Measurements from ENCODE around the gene EHMT1.
"Not testable (repeated sequence)": the region's sequence is repeated elsewhere in the genome, so short reads cannot be mapped to it uniquely, and the experiment has no call there.

EHMT1 gene

DNA sequence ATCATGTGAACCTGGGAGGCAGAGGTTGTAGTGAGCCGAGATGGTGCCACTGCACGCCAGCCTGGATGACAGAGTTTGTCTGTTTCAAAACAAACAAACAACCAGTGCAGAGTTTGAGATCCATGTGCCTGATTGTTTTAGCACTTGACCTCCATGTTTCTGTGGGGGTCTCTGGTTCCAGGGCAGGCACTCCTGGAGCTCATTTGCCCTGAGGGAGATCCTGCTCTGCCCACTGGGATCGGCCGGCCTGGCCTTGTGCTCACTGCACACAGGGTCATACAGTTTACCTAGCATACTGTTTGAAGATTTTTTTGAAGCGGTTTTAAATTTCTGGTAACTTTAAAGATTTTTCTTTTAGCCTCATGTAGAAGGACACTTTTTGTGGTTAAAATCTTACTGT lies 78.4 kb downstream of the EHMT1 start:
- DNase-seq, result no peak

DNA sequence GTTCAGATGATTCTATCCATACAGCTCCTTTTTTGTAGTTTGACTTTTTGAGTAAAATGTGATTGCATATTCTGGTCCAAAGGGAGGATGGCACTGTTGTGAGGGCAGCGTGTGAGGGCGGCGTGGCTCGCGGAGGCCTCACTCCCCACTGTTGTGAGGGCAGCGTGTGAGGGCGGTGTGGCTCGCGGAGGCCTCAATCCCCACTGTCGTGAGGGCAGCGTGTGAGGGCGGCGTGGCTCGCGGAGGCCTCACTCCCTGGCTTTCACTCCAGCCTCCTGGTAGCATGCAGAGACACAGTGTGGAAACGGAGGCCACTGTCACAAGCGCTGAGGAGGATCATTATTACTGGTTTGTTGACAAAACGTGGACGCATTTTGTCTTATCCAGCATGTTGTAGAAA lies 79.0 kb downstream of the EHMT1 start:
- no peak for DNase-seq

DNA sequence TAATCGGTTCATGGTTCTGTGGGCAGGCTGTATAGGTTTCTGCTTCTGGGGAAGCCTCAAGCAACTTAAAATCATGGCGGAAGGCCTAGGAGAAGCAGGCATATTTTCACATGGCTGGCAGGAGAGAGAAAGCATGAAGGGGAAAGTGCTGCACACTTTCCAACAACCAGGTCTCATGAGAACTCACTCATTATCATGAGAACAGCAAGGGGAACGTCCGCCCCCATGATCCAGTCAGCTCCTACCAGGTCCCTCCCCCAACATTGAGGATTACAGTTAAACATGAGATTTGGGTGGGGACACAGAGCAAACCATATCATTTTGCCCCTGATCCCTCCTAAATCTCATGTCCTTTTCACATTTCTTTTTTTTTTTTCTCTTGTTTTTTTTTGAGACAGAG lies 82.1 kb downstream of the EHMT1 start:
- DNase-seq, result no peak

DNA sequence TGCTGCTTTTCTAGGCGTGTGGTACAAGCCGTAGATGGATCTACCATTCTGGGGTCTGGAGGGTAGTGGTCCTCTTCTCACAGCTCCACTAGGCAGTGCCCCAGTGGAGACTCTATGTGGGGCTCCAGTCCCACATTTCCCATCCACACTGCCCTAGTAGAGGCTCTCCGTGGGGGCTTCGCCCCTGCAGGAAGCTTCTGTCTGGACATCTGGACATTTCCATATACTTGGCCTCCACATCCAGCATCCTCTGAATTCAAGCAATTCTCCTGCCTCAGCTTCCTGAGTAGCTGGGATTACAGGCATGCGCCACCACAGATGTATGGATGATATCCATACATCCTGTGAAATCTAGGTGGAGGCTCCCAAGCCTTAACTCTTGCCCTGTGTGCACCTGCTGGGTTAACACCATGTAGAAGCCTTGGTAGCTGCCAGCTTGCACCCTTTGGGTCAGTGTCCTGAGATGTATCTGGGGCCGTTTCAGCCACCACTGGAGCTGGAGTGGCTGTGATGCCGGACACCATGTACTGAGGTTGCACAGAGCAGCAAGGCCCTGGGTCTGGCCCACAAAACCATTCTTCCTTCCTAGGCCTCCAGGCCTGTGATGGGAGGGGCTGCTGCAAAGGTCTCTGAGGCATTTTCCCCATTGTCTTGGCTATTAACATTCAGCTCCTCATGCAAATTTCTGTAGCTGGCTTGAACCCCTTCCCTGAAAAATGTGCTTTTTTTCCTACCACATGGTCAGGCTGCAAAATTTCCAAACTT lies 84.0 kb downstream of the EHMT1 start:
- no peak for DNase-seq

DNA sequence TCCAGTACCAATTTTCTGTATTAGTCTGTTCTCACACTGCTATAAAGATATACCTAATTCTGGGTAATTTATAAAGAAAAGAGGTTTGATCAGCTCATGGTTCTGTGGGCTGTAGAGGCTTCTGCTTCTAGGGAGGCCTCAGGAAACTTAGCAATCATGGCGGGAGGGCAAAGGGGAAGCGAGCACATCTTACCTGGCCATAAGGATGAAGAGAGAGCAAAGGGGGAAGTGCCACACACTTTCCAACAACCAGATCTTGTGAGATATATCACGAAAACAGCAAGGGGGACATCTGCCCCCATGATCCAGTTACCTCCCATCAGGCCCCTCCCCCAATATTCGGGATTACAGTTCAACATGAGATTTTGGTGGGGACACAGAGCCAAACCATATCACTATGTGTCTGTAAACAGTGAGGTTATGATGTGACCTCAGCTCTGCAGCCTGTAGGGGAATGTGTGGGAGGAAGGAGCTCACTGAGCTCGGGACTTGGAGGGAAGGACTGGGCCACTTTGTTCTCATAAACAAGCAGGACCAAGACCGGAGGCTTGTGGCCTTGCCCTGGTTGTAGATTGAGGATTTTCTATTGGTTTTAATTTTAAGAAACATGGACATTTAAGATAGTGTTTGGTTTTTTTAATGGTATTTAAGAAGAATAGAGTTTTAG lies 85.2 kb downstream of the EHMT1 start:
- DNase-seq, result no peak

DNA sequence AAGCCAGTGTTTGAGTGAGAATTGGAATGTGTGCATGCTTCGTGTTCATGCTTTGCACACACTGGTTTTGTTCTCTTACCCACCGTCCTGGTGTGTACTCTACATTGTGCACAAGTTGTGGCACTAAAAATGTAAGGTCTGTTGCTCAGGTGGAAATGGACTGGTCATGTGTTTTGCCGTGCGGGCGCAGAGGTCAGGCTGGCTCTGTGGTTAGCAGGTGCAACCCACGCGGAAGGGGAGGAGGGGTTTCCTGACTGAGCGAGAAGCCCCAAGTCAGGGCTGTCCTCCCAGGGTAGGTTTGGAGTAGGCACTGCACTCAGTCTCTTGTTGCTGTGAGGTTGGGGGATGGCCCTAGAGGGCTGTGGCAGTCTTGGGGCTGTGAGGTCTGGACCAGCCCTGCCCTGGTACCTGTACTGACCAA lies 86.6 kb downstream of the EHMT1 start:
- peak; percentile 33 for DNase-seq

DNA sequence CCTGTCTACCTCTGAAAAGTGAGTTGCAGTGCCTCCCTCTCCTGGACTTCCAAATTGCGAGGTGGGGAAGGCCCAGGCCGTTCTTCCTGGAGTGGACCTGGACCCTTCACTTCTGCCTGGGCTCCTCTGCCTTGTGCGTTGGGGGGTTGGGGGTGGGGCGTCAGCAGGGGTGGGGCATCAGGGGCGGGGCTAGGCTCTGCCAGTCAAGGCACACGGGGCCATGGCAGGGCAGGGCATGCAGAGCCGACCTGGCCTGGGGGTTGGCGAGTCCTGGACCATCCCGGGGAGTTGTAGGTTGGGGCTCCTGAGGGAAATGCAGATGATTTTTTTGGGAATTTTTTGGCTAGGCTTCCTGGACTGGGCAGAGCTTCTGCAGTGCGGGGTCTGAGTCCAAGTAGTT lies 87.1 kb downstream of the EHMT1 start:
- DNase-seq, result no peak

DNA sequence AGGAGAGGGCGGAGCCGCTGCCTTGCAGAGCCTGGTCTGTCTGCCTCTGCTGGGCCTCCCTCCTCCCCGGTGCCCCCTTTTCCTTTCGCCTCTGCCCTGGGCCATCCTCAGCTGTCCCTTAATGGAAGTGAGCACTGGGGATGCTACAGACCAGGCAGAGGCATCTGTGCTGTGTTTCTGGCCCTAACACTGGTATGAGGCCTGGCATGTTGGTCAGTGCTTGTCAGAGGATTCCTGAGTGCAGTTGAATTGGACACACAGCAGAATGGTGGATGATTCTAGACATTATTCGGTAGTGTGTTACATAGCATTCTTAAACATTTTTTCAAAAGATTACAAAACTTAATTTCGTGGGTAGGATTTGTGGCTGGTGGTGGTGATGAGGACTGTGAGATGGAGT lies 88.6 kb downstream of the EHMT1 start:
- no peak for DNase-seq

DNA sequence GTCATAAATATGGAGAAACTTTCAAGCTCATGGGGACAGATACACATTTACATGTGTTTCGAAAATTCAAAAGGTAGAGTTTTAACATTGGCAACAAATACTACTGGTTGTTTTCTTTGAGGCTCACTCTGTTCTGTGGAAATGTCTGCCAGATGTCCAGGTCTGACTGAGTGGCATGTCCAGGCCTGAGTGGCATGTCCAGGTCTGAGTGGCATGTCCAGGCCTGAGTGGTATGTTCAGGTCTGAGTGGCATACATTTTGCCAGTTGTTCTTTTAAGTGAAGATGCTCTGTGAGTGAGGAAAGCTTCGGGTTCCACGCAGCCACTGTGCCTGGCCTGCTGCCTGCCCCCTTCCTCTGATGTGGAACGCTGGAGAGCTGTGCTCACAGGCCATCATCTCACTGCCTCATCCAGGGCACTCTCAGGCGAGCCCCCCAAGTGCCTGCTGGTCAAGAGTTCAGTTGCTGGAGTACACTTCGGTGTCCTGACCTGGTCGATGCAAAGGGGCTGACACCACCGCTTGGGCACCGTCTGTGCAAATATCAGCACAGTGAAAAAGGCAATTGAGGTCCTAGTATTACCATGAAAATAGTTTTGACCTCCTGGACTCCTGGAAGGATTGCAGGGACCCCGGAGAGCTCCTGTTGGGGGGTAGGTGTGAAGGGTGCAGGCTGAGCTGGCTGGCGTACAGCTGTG lies 89.9 kb downstream of the EHMT1 start:
- no peak for DNase-seq

DNA sequence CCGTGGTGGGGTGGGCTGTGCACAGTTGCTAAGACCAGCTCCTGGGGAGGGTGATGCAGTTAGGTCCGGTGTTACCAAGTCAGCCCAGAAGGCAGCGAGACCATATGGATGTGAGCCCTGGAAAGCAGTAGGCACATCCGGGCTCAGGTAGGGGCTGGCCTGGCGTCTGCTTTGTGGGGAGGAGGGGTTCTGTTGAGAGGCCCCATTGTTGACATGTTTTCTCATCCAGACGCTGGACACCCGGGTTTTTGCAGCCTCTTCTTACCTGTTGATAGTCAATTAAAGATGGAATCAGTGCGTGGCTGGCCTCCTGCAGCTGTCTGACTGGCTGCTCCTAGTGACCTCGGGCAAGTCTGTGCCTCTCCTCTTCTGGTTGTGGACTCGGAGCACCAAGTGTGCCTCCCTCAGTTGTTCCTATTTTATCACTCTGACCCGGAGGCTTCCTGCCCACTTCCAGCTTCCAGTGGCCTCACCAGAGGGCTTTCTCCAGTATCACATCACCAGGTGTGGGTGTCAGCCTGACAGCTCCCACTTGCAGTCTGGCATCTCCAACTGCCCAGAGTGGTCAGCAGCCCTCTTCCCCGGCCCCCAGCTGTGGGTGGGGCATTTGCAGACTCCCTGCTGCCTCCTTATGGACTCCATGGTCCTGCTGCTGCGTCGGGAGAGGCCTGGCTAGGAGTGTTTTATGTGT lies 90.8 kb downstream of the EHMT1 start:
- DNase-seq, result no peak

DNA sequence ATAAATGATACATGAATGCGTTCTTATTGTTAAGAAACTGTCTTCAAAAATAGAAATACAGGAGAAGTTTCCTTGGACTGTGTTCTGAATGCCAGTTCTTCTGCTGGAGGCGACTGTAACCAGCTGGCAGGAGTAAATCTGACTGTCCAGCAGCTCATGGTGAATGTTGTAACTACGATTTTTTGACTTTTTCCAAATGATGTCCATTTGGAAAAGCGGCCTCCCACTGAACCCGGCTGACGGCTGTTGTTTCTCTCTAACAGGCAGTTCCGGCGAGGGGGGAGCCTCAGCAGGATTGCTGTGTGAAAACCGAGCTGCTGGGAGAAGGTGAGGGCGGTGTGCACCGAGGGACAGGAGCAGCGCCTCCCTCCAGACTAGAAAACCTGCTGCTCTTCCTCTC lies 91.9 kb downstream of the EHMT1 start:
- no peak for DNase-seq

DNA sequence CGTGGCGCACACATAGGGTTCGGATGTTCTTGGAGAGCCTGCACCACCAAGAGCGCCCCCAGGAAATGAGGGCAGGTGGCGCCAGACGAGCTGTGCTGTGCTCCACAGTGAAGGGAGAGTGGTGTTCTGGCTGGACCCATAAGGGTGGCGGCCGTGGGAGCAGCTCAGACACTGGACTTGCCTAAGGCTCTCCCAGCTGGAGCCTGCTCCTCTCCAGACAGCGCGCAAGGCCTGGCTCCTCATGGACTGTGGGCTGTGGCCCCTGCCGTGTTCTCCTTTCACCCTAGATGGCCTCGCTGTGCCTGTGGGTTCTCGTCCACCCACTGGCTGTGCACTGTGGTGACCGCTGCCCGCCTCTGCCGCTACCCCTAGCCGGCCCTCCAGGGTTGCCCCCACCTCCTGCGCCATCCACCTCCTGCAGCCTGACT lies 92.9 kb downstream of the EHMT1 start:
- DNase-seq, result no peak

DNA sequence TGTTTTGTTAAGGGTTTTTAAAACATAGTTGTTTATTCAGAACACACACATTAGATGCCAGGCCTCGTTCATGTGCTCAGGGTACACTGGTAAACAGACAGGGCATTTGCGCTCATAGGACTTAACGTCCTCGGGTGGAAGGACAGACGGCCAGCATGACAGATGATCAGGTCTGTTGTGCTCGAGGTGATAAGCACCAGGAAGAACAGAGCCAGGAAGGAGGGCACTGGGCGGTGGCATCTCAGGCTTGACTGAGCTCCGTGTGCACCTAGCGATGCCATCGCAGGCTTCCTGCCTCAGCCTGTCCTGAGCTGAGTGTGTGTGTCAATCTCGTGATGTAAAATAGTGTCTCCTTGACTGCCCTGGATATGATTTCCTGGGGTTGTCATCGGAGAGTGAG lies 96.5 kb downstream of the EHMT1 start:
- DNase-seq, result no peak

DNA sequence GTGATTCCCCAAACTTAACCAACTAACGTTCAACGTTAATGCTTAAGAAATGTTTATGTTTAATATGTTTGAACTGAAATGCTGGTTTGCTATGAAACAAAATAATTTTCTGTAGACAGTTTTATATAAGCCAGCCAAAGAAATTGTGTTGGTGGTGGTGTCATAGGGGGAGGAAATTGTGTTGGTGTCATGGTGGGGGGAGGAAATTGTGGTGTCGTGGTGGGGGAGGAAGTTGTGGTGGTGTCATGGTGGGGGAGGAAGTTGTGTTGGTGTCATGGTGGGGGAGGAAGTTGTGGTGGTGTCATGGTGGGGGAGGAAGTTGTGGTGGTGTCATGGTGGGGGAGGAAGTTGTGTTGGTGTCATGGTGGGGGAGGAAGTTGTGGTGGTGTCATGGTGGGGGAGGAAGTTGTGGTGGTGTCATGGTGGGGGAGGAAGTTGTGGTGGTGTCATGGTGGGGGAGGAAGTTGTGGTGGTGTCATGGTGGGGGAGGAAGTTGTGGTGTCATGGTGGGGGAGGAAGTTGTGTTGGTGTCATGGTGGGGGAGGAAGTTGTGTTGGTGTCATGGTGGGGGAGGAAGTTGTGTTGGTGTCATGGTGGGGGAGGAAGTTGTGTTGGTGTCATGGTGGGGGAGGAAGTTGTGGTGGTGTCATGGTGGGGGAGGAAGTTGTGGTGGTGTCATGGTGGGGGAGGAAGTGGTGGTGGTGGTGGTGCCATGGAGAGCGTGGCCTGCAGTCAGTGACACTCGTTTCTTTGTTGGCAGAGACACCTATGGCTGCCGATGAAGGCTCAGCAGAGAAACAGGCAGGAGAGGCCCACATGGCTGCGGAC lies 97.3 kb downstream of the EHMT1 start:
- DNase-seq, result not testable (repeated sequence)

DNA sequence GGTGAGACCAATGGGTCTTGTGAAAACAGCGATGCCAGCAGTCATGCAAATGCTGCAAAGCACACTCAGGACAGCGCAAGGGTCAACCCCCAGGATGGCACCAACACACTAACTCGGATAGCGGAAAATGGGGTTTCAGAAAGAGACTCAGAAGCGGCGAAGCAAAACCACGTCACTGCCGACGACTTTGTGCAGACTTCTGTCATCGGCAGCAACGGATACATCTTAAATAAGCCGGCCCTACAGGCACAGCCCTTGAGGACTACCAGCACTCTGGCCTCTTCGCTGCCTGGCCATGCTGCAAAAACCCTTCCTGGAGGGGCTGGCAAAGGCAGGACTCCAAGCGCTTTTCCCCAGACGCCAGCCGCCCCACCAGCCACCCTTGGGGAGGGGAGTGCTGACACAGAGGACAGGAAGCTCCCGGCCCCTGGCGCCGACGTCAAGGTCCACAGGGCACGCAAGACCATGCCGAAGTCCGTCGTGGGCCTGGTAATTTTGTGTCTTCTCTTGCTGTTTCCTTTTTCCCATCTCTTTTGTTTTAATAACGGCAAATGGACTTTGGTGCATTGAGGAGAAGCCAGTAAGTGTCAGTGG lies 98.0 kb downstream of the EHMT1 start:
- no peak for DNase-seq

DNA sequence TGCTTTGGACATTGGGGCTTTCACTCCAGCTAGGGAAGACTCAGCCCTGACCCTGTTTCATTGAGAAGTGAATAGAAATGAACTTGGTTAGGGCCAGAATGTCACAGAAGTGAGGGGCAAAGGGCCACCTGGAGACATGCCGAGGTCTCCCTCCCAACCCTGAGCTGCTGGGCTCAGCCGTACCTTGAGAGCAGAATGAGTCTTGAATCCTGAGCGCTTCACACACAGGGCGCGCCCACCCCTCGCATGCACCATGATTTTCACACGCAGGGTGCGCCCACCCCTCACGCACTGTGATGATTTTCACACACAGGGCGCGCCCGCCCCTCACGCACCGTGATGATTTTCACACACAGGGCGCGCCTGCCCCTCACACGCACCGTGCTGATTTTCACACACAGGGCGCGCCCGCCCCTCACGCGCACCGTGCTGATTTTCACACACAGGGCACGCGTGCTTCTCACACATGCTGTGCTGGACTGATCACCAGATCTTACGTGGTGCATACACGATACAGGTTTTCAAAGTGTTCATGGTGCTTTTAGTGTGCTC lies 99.0 kb downstream of the EHMT1 start:
- no peak for DNase-seq

DNA sequence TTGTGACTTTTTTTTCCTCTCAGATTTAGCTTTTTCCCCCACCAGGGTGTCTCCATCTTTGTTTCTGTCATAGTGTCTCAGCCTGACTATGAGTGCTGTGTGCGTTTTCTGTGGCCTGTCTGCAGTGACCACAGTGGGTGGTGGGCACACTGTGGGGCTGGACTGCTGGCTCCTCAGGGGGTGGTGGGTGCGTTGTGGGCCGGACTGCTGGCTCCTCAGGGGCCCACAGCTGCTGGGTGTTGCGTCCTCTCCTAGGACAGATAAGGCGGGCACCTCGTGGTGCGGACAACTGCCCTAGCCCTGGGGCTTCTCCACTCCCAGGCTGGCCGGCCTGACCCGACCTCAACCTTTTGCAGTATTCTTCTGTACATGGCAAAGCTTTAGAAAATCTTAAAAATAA lies 100.4 kb downstream of the EHMT1 start:
- no peak for DNase-seq

DNA sequence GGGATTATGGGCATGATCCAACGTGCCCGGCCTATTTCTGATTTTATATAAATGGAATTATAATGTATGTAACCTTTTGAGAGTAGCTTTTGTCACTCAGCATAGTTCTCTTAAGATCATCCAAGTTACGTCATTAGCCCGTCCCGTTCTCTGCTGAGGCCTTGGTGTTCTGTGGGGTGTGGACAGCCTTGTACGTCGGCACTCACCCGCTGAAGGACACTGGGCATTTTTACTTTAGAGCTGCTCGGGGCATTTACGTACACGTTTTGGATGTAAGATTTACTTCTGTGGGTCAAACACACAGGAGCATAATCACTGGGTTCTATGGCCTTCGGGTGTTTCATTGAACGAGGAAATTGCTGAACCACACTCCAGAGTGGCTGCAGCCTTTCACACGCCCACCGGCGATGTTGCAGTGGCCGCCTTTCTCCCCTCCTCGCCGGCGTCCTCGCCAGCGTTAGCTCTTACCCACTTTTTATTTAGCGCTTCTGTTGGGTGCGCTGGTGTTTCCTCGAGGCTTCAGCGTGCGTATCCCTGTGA lies 101.8 kb downstream of the EHMT1 start:
- no peak for DNase-seq

DNA sequence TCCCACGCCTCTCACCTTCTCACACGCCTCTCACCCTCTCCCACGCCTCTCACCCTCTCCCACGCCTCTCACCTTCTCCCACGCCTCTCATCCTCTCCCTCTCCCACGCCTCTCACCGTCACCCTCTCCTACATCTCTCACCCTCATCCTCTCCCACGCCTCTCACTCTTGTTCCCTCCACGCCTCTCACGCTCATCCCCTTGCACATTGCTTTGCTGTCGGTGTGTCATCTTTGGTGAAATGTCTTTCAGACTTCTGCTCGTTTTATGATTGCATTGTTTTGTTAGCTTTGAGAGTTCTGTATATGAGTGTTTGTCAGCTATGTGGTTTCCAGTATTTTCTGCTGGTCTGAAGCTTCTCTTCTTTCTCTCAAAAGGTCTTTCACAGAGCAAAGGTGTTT lies 102.7 kb downstream of the EHMT1 start:
- DNase-seq, result no peak

DNA sequence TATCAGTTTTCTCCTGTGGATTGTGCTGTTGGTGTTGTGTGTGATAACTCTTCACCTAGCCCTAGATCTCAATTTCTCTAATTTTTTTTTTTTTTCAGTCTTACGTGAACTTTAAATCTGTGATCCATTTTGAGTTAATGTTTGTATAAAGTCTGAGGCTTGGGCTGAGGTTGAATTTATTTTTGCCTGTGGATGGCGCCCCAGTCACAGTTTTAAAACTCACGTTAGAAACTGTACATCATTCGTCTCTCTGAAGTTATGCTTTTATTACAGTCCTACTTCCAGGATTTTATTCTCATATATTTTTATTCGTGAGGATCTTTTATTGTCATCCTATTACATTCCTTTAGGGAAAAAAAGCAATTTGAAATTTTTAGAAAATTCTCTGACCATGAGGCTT lies 103.1 kb downstream of the EHMT1 start:
- DNase-seq, result no peak

DNA sequence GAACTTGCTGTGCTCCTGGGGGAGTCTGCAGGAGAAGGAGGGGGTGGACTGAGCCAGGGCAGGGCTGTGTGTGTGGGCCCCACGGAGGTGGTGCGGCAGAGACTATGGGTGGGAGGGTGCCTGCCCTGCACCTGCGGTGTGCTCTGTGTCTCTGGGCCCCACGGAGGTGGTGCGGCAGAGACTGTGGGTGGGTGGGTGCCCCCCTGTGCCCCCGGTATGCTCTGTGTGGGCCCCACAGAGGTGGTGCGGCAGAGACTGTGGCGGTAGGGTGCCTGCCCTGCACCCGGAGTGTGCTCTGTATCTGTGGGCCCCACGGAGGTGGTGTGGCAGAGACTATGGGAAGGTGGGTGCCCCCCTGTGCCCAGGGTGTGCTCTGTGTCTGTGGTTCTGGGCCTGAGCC lies 103.7 kb downstream of the EHMT1 start:
- DNase-seq, result no peak

DNA sequence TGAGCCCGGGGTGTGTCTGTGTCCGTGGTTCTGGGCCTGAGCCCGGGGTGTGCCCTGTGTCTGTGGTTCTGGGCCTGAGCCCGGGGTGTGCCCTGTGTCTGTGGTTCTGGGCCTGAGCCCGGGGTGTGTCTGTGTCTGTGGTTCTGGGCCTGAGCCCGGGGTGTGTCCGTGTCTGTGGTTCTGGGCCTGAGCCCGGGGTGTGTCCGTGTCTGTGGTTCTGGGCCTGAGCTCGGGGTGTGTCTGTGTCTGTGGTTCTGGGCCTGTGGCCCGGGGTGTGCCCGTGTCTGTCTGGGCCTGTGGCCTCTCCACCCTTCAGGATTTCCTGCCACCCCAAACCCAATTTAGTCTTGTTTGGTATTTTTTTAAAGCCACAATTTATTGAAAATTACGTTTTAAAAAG lies 104.6 kb downstream of the EHMT1 start:
- DNase-seq, result not testable (repeated sequence)
